ENCODE measurements around the gene DCXR. TPM values are rescaled to one million over a fixed set of nuclear protein-coding genes. Genes with fewer than 3 reads are reported as not detected.

DCXR gene
- total RNA-seq, 4 donors from 2014 or later, result 23.8 to 125 (median 67.5) TPM

- no peak overlapping the region for H3K4me3 ChIP-seq
- H3K27me3 ChIP-seq, result no peaks in the 10 kb centered on the region
- no peaks in the 10 kb centered on the region for H3K9me3 ChIP-seq
- intact Hi-C loops (cut with DNase I; ENCODE audit: low total_unique reads), result no loop called here
- no peaks in the 10 kb centered on the region for H3K4me1 ChIP-seq
- TF ChIP-seq POLR2A (IDR thresholded peaks at IDR 0.05) (no peak), CTCF (IDR thresholded peaks at IDR 0.05) (no peak)
- no peak overlapping the region for H3K27ac ChIP-seq
- H3K36me3 ChIP-seq, result no peaks in the 10 kb centered on the region
- no peak for DNase-seq
Measured at GRCh38 chr17:82080789-82081464, 43.4 kb upstream of the DCXR start.

GRCh38 chr17:82080048-82080788, 42.7 kb upstream of the DCXR start:
- intact Hi-C loops (cut with DNase I; ENCODE audit: low total_unique reads), result no loop called here
- H3K36me3 ChIP-seq, result no peaks in the 10 kb centered on the region
- no peak for TF ChIP-seq CTCF (IDR thresholded peaks at IDR 0.05)
- TF ChIP-seq POLR2A (IDR thresholded peaks at IDR 0.05), result no peak

GRCh38 chr17:82079001-82079677, 41.6 kb upstream of the DCXR start:
- Histone ChIP-seq H3K27ac (no peak overlapping the region), H3K9me3 (no peaks in the 10 kb centered on the region), H3K27me3 (no peaks in the 10 kb centered on the region), H3K36me3 (no peaks in the 10 kb centered on the region), H3K4me3 (no peak overlapping the region), H3K4me1 (no peaks in the 10 kb centered on the region)
- intact Hi-C loops (cut with DNase I; ENCODE audit: low total_unique reads), result no loop called here
- TF ChIP-seq CTCF (IDR thresholded peaks at IDR 0.05) (no peak), POLR2A (IDR thresholded peaks at IDR 0.05) (no peak)
- no peak for DNase-seq

More at GRCh38 chr17:82080048-82080788, 42.7 kb upstream of the DCXR start:
- no peaks in the 10 kb centered on the region for H3K27me3 ChIP-seq
- H3K4me1 ChIP-seq, result no peaks in the 10 kb centered on the region
- H3K9me3 ChIP-seq, result no peaks in the 10 kb centered on the region
- H3K27ac ChIP-seq, result no peak overlapping the region
- no peak overlapping the region for H3K4me3 ChIP-seq
- DNase-seq, result no peak

- Histone ChIP-seq H3K27me3 (no peaks in the 10 kb centered on the region), H3K27ac (peak overlapping the region; percentile 37 to 52), H3K4me3 (no peak overlapping the region), H3K4me1 (no peaks in the 10 kb centered on the region), H3K9me3 (no peaks in the 10 kb centered on the region), H3K36me3 (no peaks in the 10 kb centered on the region)
- intact Hi-C loops (cut with DNase I; ENCODE audit: low total_unique reads), result no loop called here
- TF ChIP-seq CTCF (IDR thresholded peaks at IDR 0.05) (no peak), POLR2A (IDR thresholded peaks at IDR 0.05) (no peak)
- no peak for DNase-seq
Measured at GRCh38 chr17:82078433-82078832, 40.9 kb upstream of the DCXR start.
